ENCODE data around the gene SH3BP4. TPM values are rescaled to one million over a fixed set of nuclear protein-coding genes. Genes with fewer than 3 reads are reported as not detected.

The SH3BP4 gene
- total and polyA plus RNA-seq, 2 of the 13 experiments (the other 11 are each of a cell fraction or from before 2014, with no cell fraction given) = 34.6 to 99.1 TPM

DNA sequence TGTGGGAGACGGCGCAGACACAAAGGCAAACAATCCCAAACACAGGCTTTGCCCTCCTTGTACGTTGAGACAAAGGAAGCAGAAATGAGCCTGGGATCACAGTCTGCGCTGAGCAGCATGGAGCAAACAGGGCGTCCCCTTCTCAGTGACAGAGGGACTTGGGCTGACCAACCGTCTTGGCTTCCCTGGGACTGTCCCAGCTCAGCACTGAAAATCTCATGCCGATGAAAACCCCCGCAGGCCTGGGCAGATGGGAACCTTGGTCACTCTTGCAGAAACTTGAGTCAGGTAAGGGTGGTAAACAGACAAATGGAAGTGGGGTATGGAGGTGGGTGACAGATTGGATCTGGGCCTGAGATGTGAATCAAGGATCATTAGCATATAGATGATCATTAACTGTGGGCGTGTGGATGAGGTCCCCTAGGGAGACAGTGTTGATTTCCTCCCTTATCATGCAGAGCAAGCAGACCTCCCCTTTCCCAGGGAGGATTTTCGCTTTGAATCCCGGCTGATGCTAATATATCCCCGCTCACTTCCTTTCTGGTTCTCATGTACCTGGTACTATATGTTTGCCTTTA is 19.1 kb upstream of the SH3BP4 start:
- peaks cover 7 to 54% of the 10 kb centered on the region in 2 experiments; a peak in 4 of 5 replicates for H3K27me3 ChIP-seq (ENCODE audit: control insufficient read depth in 1 of 2, insufficient read depth in 2 of 2, low read length in 2 of 2)
- no peak for DNase-seq (ENCODE audit: low spot score)
- no peaks in the 10 kb centered on the region for H3K9me3 ChIP-seq (ENCODE audit: low read length)
- CTCF ChIA-PET (ENCODE audit: low intra/inter-chr PET ratio, low total read pairs) = no interaction called here
- BruUV-seq (replicated peaks) = no TSS peak
- in situ Hi-C loops (cut with HindIII; ENCODE audit: extremely low pct_ligation_motif_present, low pct_unique_long_range_greater_than_20kb) (no loop called here), intact Hi-C loops (cut with micrococcal nuclease; ENCODE audit: unreplicated experiment) (no loop called here)
- no peak overlapping the region for H3K9ac ChIP-seq (ENCODE audit: insufficient read depth, low read depth, low read length)
- no peaks in the 10 kb centered on the region for H3K36me3 ChIP-seq (replicated peaks in 1 of 2; ENCODE audit: control insufficient read depth in 1 of 2, insufficient read depth in 2 of 2, low read length in 2 of 2)
- peaks cover 13% of the 10 kb centered on the region for H3K4me1 ChIP-seq (ENCODE audit: insufficient read depth, low read length)
- 51% methylated on average over 12 of the region's 12 CpGs for WGBS (ENCODE audit: low lambda C conversion rate)
- POLR2A ChIA-PET = no interaction called here
- no peak for FAIRE-seq
- no peak overlapping the region for H3K27ac ChIP-seq (ENCODE audit: extremely low read length, insufficient read depth, low read length)
- H3K79me2 ChIP-seq (ENCODE audit: insufficient read depth, low read length) = no peaks in the 10 kb centered on the region
- no peak overlapping the region for H3K4me3 ChIP-seq (replicated peaks in 1 of 3; ENCODE audit: insufficient read depth in 1 of 3, low read depth in 2 of 3, low read length in 3 of 3)
- H4K20me1 ChIP-seq (ENCODE audit: insufficient read depth, low read length) = no peaks in the 10 kb centered on the region
- no peak overlapping the region for H2AFZ ChIP-seq (ENCODE audit: low read length)
- ATAC-seq = no peak
- H3K4me2 ChIP-seq (ENCODE audit: low read depth, low read length) = no peak overlapping the region
- TF ChIP-seq ZC3H4 (CRISPR knock-in tag; IDR thresholded peaks at IDR 0.05; ENCODE audit: borderline replicate concordance) (no peak), SIX4 (CRISPR knock-in tag; IDR thresholded peaks at IDR 0.05) (no peak), ZNF20 (CRISPR knock-in tag; IDR thresholded peaks at IDR 0.05) (no peak), ZNF772 (CRISPR knock-in tag; IDR thresholded peaks at IDR 0.05) (no peak), JUN (CRISPR knock-in tag; IDR thresholded peaks at IDR 0.05) (no peak), BHLHE40 (IDR thresholded peaks at IDR 0.05; ENCODE audit: low read length) (no peak), MIER2 (CRISPR knock-in tag; IDR thresholded peaks at IDR 0.05) (no peak), ZNF101 (CRISPR knock-in tag; IDR thresholded peaks at IDR 0.05; ENCODE audit: borderline replicate concordance, low read depth) (no peak), HNRNPLL (IDR thresholded peaks at IDR 0.05; ENCODE audit: low read depth, low read length, poor library complexity, severe bottlenecking) (no peak), ZSCAN9 (CRISPR knock-in tag; IDR thresholded peaks at IDR 0.05; ENCODE audit: borderline replicate concordance) (no peak), NFKB2 (CRISPR knock-in tag; IDR thresholded peaks at IDR 0.05; ENCODE audit: borderline replicate concordance) (no peak), CHD2 (IDR thresholded peaks at IDR 0.05; ENCODE audit: low read depth, low read length) (no peak)
- TF ChIP-seq, protein P1, sequence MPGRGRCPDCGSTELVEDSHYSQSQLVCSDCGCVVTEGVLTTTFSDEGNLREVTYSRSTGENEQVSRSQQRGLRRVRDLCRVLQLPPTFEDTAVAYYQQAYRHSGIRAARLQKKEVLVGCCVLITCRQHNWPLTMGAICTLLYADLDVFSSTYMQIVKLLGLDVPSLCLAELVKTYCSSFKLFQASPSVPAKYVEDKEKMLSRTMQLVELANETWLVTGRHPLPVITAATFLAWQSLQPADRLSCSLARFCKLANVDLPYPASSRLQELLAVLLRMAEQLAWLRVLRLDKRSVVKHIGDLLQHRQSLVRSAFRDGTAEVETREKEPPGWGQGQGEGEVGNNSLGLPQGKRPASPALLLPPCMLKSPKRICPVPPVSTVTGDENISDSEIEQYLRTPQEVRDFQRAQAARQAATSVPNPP (CRISPR knock-in tag; IDR thresholded peaks at IDR 0.05) = no peak
- TF ChIP-seq, protein P2, sequence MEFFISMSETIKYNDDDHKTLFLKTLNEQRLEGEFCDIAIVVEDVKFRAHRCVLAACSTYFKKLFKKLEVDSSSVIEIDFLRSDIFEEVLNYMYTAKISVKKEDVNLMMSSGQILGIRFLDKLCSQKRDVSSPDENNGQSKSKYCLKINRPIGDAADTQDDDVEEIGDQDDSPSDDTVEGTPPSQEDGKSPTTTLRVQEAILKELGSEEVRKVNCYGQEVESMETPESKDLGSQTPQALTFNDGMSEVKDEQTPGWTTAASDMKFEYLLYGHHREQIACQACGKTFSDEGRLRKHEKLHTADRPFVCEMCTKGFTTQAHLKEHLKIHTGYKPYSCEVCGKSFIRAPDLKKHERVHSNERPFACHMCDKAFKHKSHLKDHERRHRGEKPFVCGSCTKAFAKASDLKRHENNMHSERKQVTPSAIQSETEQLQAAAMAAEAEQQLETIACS (CRISPR knock-in tag; IDR thresholded peaks at IDR 0.05) = no peak
- TF ChIP-seq, protein P3, sequence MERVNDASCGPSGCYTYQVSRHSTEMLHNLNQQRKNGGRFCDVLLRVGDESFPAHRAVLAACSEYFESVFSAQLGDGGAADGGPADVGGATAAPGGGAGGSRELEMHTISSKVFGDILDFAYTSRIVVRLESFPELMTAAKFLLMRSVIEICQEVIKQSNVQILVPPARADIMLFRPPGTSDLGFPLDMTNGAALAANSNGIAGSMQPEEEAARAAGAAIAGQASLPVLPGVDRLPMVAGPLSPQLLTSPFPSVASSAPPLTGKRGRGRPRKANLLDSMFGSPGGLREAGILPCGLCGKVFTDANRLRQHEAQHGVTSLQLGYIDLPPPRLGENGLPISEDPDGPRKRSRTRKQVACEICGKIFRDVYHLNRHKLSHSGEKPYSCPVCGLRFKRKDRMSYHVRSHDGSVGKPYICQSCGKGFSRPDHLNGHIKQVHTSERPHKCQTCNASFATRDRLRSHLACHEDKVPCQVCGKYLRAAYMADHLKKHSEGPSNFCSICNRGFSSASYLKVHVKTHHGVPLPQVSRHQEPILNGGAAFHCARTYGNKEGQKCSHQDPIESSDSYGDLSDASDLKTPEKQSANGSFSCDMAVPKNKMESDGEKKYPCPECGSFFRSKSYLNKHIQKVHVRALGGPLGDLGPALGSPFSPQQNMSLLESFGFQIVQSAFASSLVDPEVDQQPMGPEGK (CRISPR knock-in tag; IDR thresholded peaks at IDR 0.05) = no peak
- TF ChIP-seq, protein P4, sequence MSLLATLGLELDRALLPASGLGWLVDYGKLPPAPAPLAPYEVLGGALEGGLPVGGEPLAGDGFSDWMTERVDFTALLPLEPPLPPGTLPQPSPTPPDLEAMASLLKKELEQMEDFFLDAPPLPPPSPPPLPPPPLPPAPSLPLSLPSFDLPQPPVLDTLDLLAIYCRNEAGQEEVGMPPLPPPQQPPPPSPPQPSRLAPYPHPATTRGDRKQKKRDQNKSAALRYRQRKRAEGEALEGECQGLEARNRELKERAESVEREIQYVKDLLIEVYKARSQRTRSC (CRISPR knock-in tag; IDR thresholded peaks at IDR 0.05; ENCODE audit: low read depth) = no peak
- TF ChIP-seq, protein P5, sequence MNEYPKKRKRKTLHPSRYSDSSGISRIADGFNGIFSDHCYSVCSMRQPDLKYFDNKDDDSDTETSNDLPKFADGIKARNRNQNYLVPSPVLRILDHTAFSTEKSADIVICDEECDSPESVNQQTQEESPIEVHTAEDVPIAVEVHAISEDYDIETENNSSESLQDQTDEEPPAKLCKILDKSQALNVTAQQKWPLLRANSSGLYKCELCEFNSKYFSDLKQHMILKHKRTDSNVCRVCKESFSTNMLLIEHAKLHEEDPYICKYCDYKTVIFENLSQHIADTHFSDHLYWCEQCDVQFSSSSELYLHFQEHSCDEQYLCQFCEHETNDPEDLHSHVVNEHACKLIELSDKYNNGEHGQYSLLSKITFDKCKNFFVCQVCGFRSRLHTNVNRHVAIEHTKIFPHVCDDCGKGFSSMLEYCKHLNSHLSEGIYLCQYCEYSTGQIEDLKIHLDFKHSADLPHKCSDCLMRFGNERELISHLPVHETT (CRISPR knock-in tag; conservative IDR thresholded peaks at IDR 0.05) = no peak

All from HepG2 (cell line).